HCT116 (cell line): Measurements from ENCODE around the gene VMP1. TPM values are rescaled to one million over a fixed set of nuclear protein-coding genes. Genes with fewer than 3 reads are reported as not detected.
A peak's percentile ranks its signal among the peaks of the same experiment; 100 is the strongest.
"Not testable (repeated sequence)": the region's sequence is repeated elsewhere in the genome, so short reads cannot be mapped to it uniquely, and the experiment has no call there.

Source experiments
- ATAC-seq: fragments of 200-7000 bp; cut with Tn5 transposase; 2 replicates; pipeline ENCODE4 v1.9.1; 2020; ENCODE audit warnings: mild to moderate bottlenecking, moderate library complexity
- BruUV-seq: library from RNA; stranded (reverse); fragments of 400-500 nt; replicated peaks from 2 replicates; lab custom pipeline; 2021; lab: Mats Ljungman, UMichigan
- CTCF ChIA-PET: fragments of 300-600 bp; sonication (Branson Sonifier 250); formaldehyde crosslinking; loops from one replicate; lab custom pipeline; 2021; ENCODE audit warnings: antibody characterized with exemption; lab: Charles Lee
- POLR2A ChIA-PET: fragments of 300-600, 350-600 bp; sonication (Branson Sonifier 250); formaldehyde crosslinking; loops from one replicate; lab custom pipeline; 2021; ENCODE audit warnings: antibody characterized with exemption; lab: Charles Lee
- RAD21 ChIA-PET, 2 experiments: fragments of 300-600 bp; sonication (Branson Sonifier 250); formaldehyde crosslinking; loops; one replicate each; lab custom pipeline; 2023; ENCODE audit warnings: low total read pairs in 2 of 2; ENCODE audit not compliant: uncharacterized antibody in 2 of 2, unreplicated experiment in 2 of 2, low non-redundant PET in 1 of 2; lab: Charles Lee
- DNase-seq: peaks from one replicate; pipeline ENCODE4 v3.0.0-alpha.2; 2010; ENCODE audit warnings: low read depth, low spot score
- H2AFZ ChIP-seq: fragments of 200-600 bp; shearing (Covaris generic), sonication (generic); 2 replicates; pipeline ENCODE4 v1.6.1; 2017; ENCODE audit warnings: low read depth, mixed run types, mixed read lengths, antibody characterized with exemption, low read length; ENCODE audit not compliant: poor library complexity, severe bottlenecking
- H3K27ac ChIP-seq: 2 replicates; pipeline ENCODE4 v1.5.1; 2012; ENCODE audit warnings: low read depth, low read length
- H3K27me3 ChIP-seq: fragments of 200-600 bp; sonication (generic); 2 replicates; pipeline ENCODE4 v1.6.1; 2016; ENCODE audit warnings: mixed run types, low read length, mixed read lengths; ENCODE audit not compliant: insufficient read depth
- H3K36me3 ChIP-seq, 2 experiments: fragments of 200-500 bp in 1 of 2; fragments of 200-600 bp in 1 of 2; sonication (Bioruptor generic) in 1 of 2; sonication (generic) in 1 of 2; 2 replicates each; pipeline versions ENCODE4 v1.5.1 to v1.6.1; 2014 to 2016; ENCODE audit warnings: low read length in 2 of 2, inconsistent platforms in 1 of 2, mixed read lengths in 1 of 2, mixed run types in 1 of 2; ENCODE audit not compliant: insufficient read depth in 2 of 2, control insufficient read depth in 1 of 2
- H3K4me1 ChIP-seq, 2 experiments: fragments of 200-600 bp in 1 of 2; sonication (generic) in 1 of 2; 2 replicates each; pipeline versions ENCODE4 v1.5.1 to v1.6.1; 2012 to 2017; ENCODE audit warnings: low read length in 2 of 2, inconsistent platforms in 1 of 2, mild to moderate bottlenecking in 1 of 2, mixed read lengths in 1 of 2, mixed run types in 1 of 2, moderate library complexity in 1 of 2; ENCODE audit not compliant: insufficient read depth in 2 of 2, control insufficient read depth in 1 of 2
- H3K4me2 ChIP-seq: fragments of 200-600 bp; sonication (generic); 2 replicates; pipeline ENCODE4 v1.6.1; 2017; ENCODE audit warnings: mixed run types, low read length, mixed read lengths
- H3K4me3 ChIP-seq, 2 experiments: fragments of 200-600 bp in 1 of 2; sonication (generic) in 1 of 2; replicated peaks in 1 of 2; 2 replicates each; pipeline ENCODE4 v1.5.1; 2011 to 2016; ENCODE audit warnings: low read length in 2 of 2, control low read depth in 1 of 2, low read depth in 1 of 2, mild to moderate bottlenecking in 1 of 2, mixed read lengths in 1 of 2, mixed run types in 1 of 2
- H3K79me2 ChIP-seq: fragments of 200-600 bp; sonication (generic); 2 replicates; pipeline ENCODE4 v1.6.1; 2017; ENCODE audit warnings: mild to moderate bottlenecking, mixed run types, low read length, moderate library complexity, mixed read lengths; ENCODE audit not compliant: insufficient read depth
- H3K9ac ChIP-seq: fragments of 200-600 bp; sonication (generic); 2 replicates; pipeline ENCODE4 v1.6.1; 2016; ENCODE audit warnings: low read length, mixed read lengths
- H3K9me2 ChIP-seq: fragments of 200-600 bp; sonication (generic), shearing (Covaris generic); 2 replicates; pipeline ENCODE4 v1.6.1; 2017; ENCODE audit warnings: mixed run types, mild to moderate bottlenecking, moderate library complexity; ENCODE audit not compliant: insufficient read depth
- H3K9me3 ChIP-seq, 2 experiments: fragments of 200-500 bp in 1 of 2; fragments of 200-600 bp in 1 of 2; sonication (Bioruptor generic) in 1 of 2; sonication (generic) in 1 of 2; 2 replicates each; pipeline ENCODE4 v1.6.1; 2014 to 2017; ENCODE audit warnings: low read length in 2 of 2, mixed read lengths in 2 of 2, inconsistent platforms in 1 of 2, low read depth in 1 of 2, mild to moderate bottlenecking in 1 of 2, mixed run types in 1 of 2, moderate library complexity in 1 of 2; ENCODE audit not compliant: control insufficient read depth in 1 of 2, insufficient read depth in 1 of 2
- H4K20me1 ChIP-seq: fragments of 200-600 bp; sonication (generic), shearing (Covaris generic); 2 replicates; pipeline ENCODE4 v1.6.1; 2017; ENCODE audit warnings: mixed run types, mild to moderate bottlenecking, moderate library complexity; ENCODE audit not compliant: insufficient read depth
- REST ChIP-seq: IDR thresholded peaks from 2 replicates; pipeline ENCODE4 v1.6.1; 2012; ENCODE audit warnings: low read depth
- intact Hi-C: fragments of 100-400 bp; cut with micrococcal nuclease; formaldehyde crosslinking; loops from 2 replicates; pipeline ENCODE4 v1.10.0; 2022
- total RNA-seq: library from RNA; stranded (reverse); gene quantifications from one replicate; pipeline ENCODE4 v1.2.1, GENCODE V29; 2021; ENCODE audit not compliant: unreplicated experiment

The VMP1 gene
- total RNA-seq, 1 experiment from 2014 or later, result 366 TPM

DNA sequence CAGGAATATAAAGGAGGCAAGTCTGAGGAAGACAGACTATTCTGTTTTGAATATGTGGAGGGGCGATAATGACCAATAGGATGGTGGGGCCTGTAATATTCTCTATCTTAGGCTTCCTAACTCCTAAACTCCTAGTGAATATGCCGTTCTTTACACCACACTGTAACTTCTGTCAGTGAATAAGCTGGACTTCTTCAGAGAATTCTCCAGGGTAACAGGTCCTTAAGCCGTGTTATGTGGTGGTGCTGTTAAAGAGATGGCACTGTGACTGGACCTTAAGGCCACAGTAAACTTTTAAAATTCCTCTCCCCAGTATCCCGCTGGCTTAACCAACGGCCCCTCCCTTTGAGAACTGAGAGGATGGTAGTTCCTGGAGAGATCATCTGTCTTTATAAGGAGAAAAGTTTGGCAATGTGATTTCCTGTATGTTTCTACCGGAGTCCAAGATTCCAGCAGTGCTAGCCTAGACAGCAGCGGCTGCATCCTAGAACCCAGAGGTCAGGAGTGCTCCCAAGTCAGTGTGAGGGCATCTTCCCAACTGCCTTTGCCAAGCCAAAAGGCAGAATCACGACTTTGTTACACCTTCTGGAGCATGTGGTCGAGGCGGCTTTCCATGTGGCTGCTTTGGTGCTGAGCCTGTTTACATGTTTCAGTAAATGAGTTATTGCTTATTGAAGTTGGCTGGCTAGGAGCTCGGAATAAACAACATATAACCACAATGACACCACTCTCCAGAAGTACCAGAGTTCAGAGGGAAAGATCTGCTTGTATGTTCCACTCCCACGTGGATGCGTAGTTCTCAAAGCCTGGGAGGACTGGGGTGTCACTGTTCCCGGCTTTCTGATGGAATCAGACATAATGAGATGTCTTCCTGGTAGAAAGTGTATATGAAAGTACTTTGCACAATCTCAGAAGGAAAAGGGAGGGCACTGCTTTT is 144.3 kb downstream of the VMP1 start (continued):
- no peak for TF ChIP-seq REST

GRCh38 chr17:59852847-59853167 is 145.4 kb downstream of the VMP1 start:
- ChIA-PET CTCF (interaction anchor here (0.9 to 1.7 kb wide), 3 partner anchors 98 to 105 kb away, joined by 3 to 4 read pairs (median 4); no protein-coding TSS in a partner anchor), POLR2A (interaction anchor here (0.8 to 1.6 kb wide), 6 partner anchors 11 to 145 kb away, joined by 3 to 8 read pairs (median 6); partner anchors contain the start of genes PTRH2 and VMP1)
- peaks cover 61 to 87% of the 10 kb centered on the region in 2 experiments for H3K4me1 ChIP-seq
- DNase-seq, H3K9me2 ChIP-seq, H3K36me3 ChIP-seq, H3K9me3 ChIP-seq, H3K27me3 ChIP-seq, intact Hi-C loops, H3K4me3 ChIP-seq, H3K79me2 ChIP-seq, RAD21 ChIA-PET, H3K9ac ChIP-seq, H4K20me1 ChIP-seq: not testable (repeated sequence)
- H2AFZ ChIP-seq, result peak overlapping the region; percentile 9
- peak overlapping the region; percentile 31 for H3K4me2 ChIP-seq
- BruUV-seq, result TSS peak; percentile 46
- peak; percentile 15 for ATAC-seq
- peak overlapping the region; percentile 53 for H3K27ac ChIP-seq
